Sciatic nerve (tissue), 2 donors: ENCODE measurements around the gene AFAP1. TPM values are rescaled to one million over a fixed set of nuclear protein-coding genes. Genes with fewer than 3 reads are reported as not detected.

Experiments
- ATAC-seq: fragments of 200-7000 bp; cut with Tn5 transposase; one replicate; pipeline ENCODE4 v1.9.1; 2020; ENCODE audit warnings: mild to moderate bottlenecking, moderate library complexity
- DNase-seq: peaks from one replicate; pipeline ENCODE4 v3.0.0-alpha.2; 2020; ENCODE audit warnings: low spot score
- intact Hi-C: fragments of 100-400 bp; cut with DNase I; formaldehyde crosslinking; loops from one replicate; pipeline ENCODE4 v1.14.2; 2022
- total RNA-seq: library from RNA; stranded (reverse); fragmentation: NEBNext Ultra II Directional; extraction: Animal tissue kit (Norgen Biotek cat#: 25700); gene quantifications from one replicate; pipeline ENCODE4 v1.2.1, GENCODE V29; 2021
- donor health status: DM: no; HTN: no; CAD: no.
- donor health status: DM: no; HTN: no; CAD: no.

Gene AFAP1
- total RNA-seq, 1 donor from 2014 or later, result 64.5 TPM

GRCh38 chr4:7839856-7840255 lies 99.8 kb downstream of the AFAP1 start:
- intact Hi-C loops, result no loop called here
- ATAC-seq, result no peak

GRCh38 chr4:7838136-7838782 lies 101.4 kb downstream of the AFAP1 start:
- ATAC-seq, result no peak
- DNase-seq, result no peak
- intact Hi-C loops, result no loop called here

More at GRCh38 chr4:7839856-7840255, 99.8 kb downstream of the AFAP1 start:
- no peak for DNase-seq

GRCh38 chr4:7837597-7838135 lies 102.0 kb downstream of the AFAP1 start:
- ATAC-seq (no peak), DNase-seq (no peak)
- intact Hi-C loops, result no loop called here

- intact Hi-C loops, result no loop called here
- peak; percentile 11 for ATAC-seq
- no peak for DNase-seq
These were observed 107.6 kb downstream of the AFAP1 start for GRCh38 chr4:7831858-7832730.

GRCh38 chr4:7831330-7831729 lies 108.3 kb downstream of the AFAP1 start:
- intact Hi-C loops, result no loop called here
- DNase-seq (no peak), ATAC-seq (peak; percentile 53)

- no peak for ATAC-seq
- intact Hi-C loops, result no loop called here
- DNase-seq, result no peak
These were observed 108.9 kb downstream of the AFAP1 start for GRCh38 chr4:7830747-7831146.

- ATAC-seq (no peak), DNase-seq (no peak)
- intact Hi-C loops, result no loop called here
These were observed 109.7 kb downstream of the AFAP1 start for GRCh38 chr4:7829652-7830580.

- DNase-seq, result no peak
- intact Hi-C loops, result no loop called here
- ATAC-seq, result peak; percentile 7
These were observed 110.8 kb downstream of the AFAP1 start for GRCh38 chr4:7828793-7829301.

GRCh38 chr4:7828011-7828720 lies 111.5 kb downstream of the AFAP1 start:
- peak; percentile 90 for ATAC-seq
- DNase-seq, result peak; percentile 81
- intact Hi-C loops, result no loop called here

GRCh38 chr4:7827566-7827965 lies 112.1 kb downstream of the AFAP1 start:
- ATAC-seq (no peak), DNase-seq (no peak)
- intact Hi-C loops, result no loop called here

GRCh38 chr4:7826909-7827306 lies 112.8 kb downstream of the AFAP1 start:
- no peak for DNase-seq
- ATAC-seq, result no peak
- intact Hi-C loops, result no loop called here

- intact Hi-C loops, result no loop called here
- ATAC-seq (no peak), DNase-seq (no peak)
These were observed 113.3 kb downstream of the AFAP1 start for GRCh38 chr4:7826176-7826908.

- DNase-seq, result no peak
- intact Hi-C loops, result no loop called here
These were observed 115.4 kb downstream of the AFAP1 start for GRCh38 chr4:7824218-7824617.

GRCh38 chr4:7823416-7823824 lies 116.2 kb downstream of the AFAP1 start:
- intact Hi-C loops, result no loop called here
- ATAC-seq (peak; percentile 87), DNase-seq (no peak)

More at GRCh38 chr4:7824218-7824617, 115.4 kb downstream of the AFAP1 start:
- ATAC-seq, result no peak

- intact Hi-C loops, result no loop called here
- DNase-seq, result no peak
- ATAC-seq, result peak; percentile 80
These were observed 116.8 kb downstream of the AFAP1 start for GRCh38 chr4:7822877-7823276.

- no peak for ATAC-seq
- intact Hi-C loops, result no loop called here
- DNase-seq, result no peak
These were observed 117.5 kb downstream of the AFAP1 start for GRCh38 chr4:7822137-7822505.

GRCh38 chr4:7821245-7822136 lies 118.2 kb downstream of the AFAP1 start:
- DNase-seq (no peak), ATAC-seq (peak; percentile 22)
- intact Hi-C loops, result no loop called here
